Muscle of leg (tissue), 11 donors: ENCODE measurements around the gene PDIA3. TPM values are rescaled to one million over a fixed set of nuclear protein-coding genes. Genes with fewer than 3 reads are reported as not detected.
A peak's percentile ranks its signal among the peaks of the same experiment; 100 is the strongest.
"Not testable (repeated sequence)": the region's sequence is repeated elsewhere in the genome, so short reads cannot be mapped to it uniquely, and the experiment has no call there.

Source experiments
- DNase-seq: peaks from one replicate; pipeline ENCODE4 v3.0.0; 2013
- H3K27ac ChIP-seq: one replicate; pipeline ENCODE4 v1.5.1; 2013; ENCODE audit warnings: mild to moderate bottlenecking, low read length, control low read depth
- H3K27me3 ChIP-seq: one replicate; pipeline ENCODE4 v1.6.1; 2013; ENCODE audit warnings: low read length; ENCODE audit not compliant: control insufficient read depth, insufficient read depth
- H3K36me3 ChIP-seq: one replicate; pipeline ENCODE4 v1.6.1; 2013; ENCODE audit warnings: low read length; ENCODE audit not compliant: control insufficient read depth, insufficient read depth
- H3K4me1 ChIP-seq: one replicate; pipeline ENCODE4 v1.6.1; 2013; ENCODE audit warnings: low read length; ENCODE audit not compliant: control insufficient read depth, insufficient read depth
- H3K4me3 ChIP-seq: one replicate; pipeline ENCODE4 v1.5.1; 2013; ENCODE audit warnings: low read length, control low read depth
- H3K9me3 ChIP-seq: replicated peaks from 2 replicates; pipeline ENCODE4 v1.6.1; 2013; ENCODE audit warnings: low read depth, low read length; ENCODE audit not compliant: control insufficient read depth
- WGBS: methylation state at CpG from one replicate; pipeline ENCODE4 v1.1.5; 2013; ENCODE audit warnings: missing lambda C conversion rate; ENCODE audit not compliant: insufficient coverage; 5-methylcytosine and 5-hydroxymethylcytosine counted together
- polyA plus RNA-seq, 8 donors: library from polyadenylated mRNA; unstranded; fragments of 120-200 nt; gene quantifications; one replicate each; pipeline versions ENCODE4 v1.2.1 to v1.2.3, GENCODE V29; 2013; ENCODE audit warnings: inconsistent platforms in 1 of 8, low replicate concordance in 1 of 8; ENCODE audit not compliant: insufficient read length in 8 of 8, insufficient read depth in 1 of 8
- total RNA-seq: library from RNA; stranded (reverse); fragments of 120-200 nt; gene quantifications from one replicate; pipeline ENCODE4 v1.2.4, GENCODE V29; 2013

The PDIA3 gene
- total and polyA plus RNA-seq, 9 donors: 101 to 381 (median 238) TPM

- H3K4me3 ChIP-seq: no peak overlapping the region
- no peaks in the 10 kb centered on the region for H3K27me3 ChIP-seq
- DNase-seq: no peak
- whole genome bisulfite sequencing: 50% methylated on average over 1 of the region's 9 CpGs
- no peaks in the 10 kb centered on the region for H3K9me3 ChIP-seq
- peaks cover 31% of the 10 kb centered on the region for H3K4me1 ChIP-seq
- peaks cover 51% of the 10 kb centered on the region for H3K36me3 ChIP-seq
- H3K27ac ChIP-seq: no peak overlapping the region
Observed at GRCh38 chr15:43794269-43795037, 48.2 kb downstream of the PDIA3 start.

DNA sequence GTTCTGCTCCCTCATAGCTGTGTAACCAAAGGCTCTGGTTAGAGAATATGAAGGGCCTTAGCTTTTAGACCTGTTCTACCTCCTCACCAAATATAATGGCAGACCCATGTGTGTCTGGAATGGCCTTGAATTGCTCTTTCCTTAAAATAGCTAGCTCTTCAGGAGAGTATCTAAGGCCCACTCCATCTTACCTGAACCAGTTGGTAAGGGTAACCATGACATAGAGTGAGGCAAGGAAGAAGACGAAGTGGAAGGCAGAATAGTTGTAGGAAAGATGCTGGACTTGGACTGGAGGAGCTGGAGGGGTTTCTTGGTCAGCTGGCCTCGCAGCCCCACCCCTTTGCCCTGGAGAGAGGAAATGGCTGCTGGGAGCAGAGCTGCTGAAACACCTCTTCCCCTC, 49.0 kb downstream of the PDIA3 start:
- Histone ChIP-seq H3K9me3 (no peaks in the 10 kb centered on the region), H3K27me3 (no peaks in the 10 kb centered on the region), H3K36me3 (peaks cover 58% of the 10 kb centered on the region), H3K4me3 (no peak overlapping the region), H3K4me1 (peaks cover 38% of the 10 kb centered on the region), H3K27ac (no peak overlapping the region)
- no CpG with 5 or more reads among the region's 2 CpGs for WGBS
- no peak for DNase-seq

GRCh38 chr15:43795997-43796396, 49.8 kb downstream of the PDIA3 start:
- H3K27ac ChIP-seq: no peak overlapping the region
- no peak overlapping the region for H3K4me3 ChIP-seq
- H3K4me1 ChIP-seq: peaks cover 41% of the 10 kb centered on the region

DNA sequence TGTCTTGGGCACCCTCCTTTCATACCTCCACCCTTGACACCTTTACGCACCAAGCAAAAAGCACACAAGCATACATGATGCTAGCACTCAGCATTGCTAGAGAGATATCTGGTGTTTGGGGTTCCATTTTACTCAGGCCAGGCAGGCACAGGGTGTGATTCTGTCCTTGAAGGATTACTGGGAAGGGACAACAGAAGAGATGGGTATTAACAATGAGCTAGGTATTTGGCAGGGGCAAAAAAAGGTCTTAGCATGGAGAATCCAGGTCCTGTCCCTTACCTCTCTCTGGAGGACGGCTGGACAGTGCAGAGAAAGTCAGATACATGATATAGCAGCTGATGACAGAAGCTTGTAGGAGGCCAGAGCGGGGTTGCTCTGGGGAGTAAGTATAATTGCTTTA, 50.3 kb downstream of the PDIA3 start:
- Histone ChIP-seq H3K36me3 (peaks cover 59% of the 10 kb centered on the region), H3K4me3 (no peak overlapping the region), H3K4me1 (peaks cover 43% of the 10 kb centered on the region), H3K27ac (peak overlapping the region; percentile 61), H3K27me3 (no peaks in the 10 kb centered on the region), H3K9me3 (no peaks in the 10 kb centered on the region)
- no CpG with 5 or more reads among the region's 3 CpGs for WGBS
- no peak for DNase-seq

More at GRCh38 chr15:43795997-43796396, 49.8 kb downstream of the PDIA3 start:
- H3K9me3 ChIP-seq: no peaks in the 10 kb centered on the region
- H3K27me3 ChIP-seq: no peaks in the 10 kb centered on the region
- no peak for DNase-seq
- H3K36me3 ChIP-seq: peaks cover 58% of the 10 kb centered on the region

- peaks cover 64% of the 10 kb centered on the region for H3K36me3 ChIP-seq
- 82% methylated on average over 11 of the region's 16 CpGs for WGBS
- DNase-seq: no peak
- H3K4me1 ChIP-seq: peaks cover 30% of the 10 kb centered on the region
- no peak overlapping the region for H3K4me3 ChIP-seq
- H3K27me3 ChIP-seq: no peaks in the 10 kb centered on the region
- peak overlapping the region; percentile 97 for H3K27ac ChIP-seq
- H3K9me3 ChIP-seq: no peaks in the 10 kb centered on the region
Observed at GRCh38 chr15:43799209-43799944, 53.1 kb downstream of the PDIA3 start.

GRCh38 chr15:43799945-43800285, 53.7 kb downstream of the PDIA3 start, which contains the start of gene SERINC4:
Gene SERINC4 (minus strand): TSS chr15:43800220. CDS start chr15:43799986, 234 bp downstream.
- peak within 1 kb of the TSS; percentile 90 for H3K4me3 ChIP-seq
- H3K4me1 ChIP-seq: peaks cover 25% of the 10 kb centered on the region
- WGBS: 91% methylated on average over 7 of the region's 8 CpGs
- H3K27ac ChIP-seq: peak within 1 kb of the TSS; percentile 97
- DNase-seq: no peak
- H3K9me3 ChIP-seq: no peaks in the 10 kb centered on the region
- H3K36me3 ChIP-seq: peaks cover 62% of the 10 kb centered on the region
- no peaks in the 10 kb centered on the region for H3K27me3 ChIP-seq

DNA sequence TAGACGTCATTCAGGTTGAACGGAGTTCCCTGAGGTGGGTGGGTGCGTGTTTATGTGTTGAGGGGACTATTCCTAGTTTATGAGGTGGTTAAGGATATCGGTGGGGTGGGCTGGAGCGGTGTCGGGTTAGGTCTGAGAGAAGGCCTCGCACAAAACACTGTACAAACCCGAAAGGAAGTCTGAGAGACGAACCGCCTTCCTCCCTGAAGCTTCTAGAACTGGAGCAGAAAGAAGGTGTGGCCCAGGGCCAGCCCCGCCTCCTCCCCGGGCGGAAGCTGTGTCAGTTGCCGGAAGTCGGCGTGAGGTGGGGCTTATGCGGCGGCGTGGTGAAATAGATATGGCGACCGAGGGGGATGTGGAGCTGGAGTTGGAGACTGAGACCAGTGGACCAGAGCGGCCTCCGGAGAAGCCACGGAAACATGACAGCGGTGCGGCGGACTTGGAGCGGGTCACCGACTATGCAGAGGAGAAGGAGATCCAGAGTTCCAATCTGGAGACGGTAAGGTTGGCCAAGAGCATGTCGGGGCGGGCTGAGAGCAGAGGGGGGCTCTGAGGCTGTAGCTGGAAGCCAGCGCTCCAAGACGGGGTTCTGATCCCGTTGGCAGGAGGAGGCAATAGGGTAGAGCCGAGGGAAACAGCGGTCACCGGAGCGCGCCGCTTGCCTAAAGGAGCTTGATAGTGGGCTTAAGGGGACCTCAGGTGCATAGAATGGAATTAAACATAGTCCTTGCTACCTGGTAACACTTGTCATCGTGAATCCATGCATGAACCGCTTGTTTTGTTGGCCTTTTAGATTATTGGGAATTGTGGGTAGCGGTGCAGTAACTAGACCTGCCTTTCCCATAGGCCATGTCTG, 54.3 kb downstream of the PDIA3 start, which contains the start of gene HYPK:
Gene HYPK, plus strand, starts transcription at position 314 of the 856 bp plus-strand sequence. Its CDS starts 24 bp downstream, at position 338.
- peaks cover 21% of the 10 kb centered on the region for H3K4me1 ChIP-seq
- H3K27ac ChIP-seq: peak within 1 kb of the TSS; percentile 97
- H3K27me3 ChIP-seq: no peaks in the 10 kb centered on the region
- H3K4me3 ChIP-seq: peak within 1 kb of the TSS; percentile 90
- H3K36me3 ChIP-seq: peaks cover 62% of the 10 kb centered on the region
- WGBS: 7% methylated on average over 37 of the region's 44 CpGs
- no peaks in the 10 kb centered on the region for H3K9me3 ChIP-seq
- peak; percentile 97 for DNase-seq

- WGBS: 95% methylated on average over 4 of the region's 7 CpGs
- peaks cover 64% of the 10 kb centered on the region for H3K36me3 ChIP-seq
- H3K4me1 ChIP-seq: peaks cover 16% of the 10 kb centered on the region
- not testable (repeated sequence) for DNase-seq, H3K27ac ChIP-seq, H3K27me3 ChIP-seq, H3K9me3 ChIP-seq, H3K4me3 ChIP-seq
Observed at GRCh38 chr15:43802676-43803075, 56.4 kb downstream of the PDIA3 start.

GRCh38 chr15:43808435-43808950, 62.3 kb downstream of the PDIA3 start:
- Histone ChIP-seq H3K4me3 (no peak overlapping the region), H3K27me3 (no peaks in the 10 kb centered on the region), H3K4me1 (no peaks in the 10 kb centered on the region), H3K9me3 (no peaks in the 10 kb centered on the region), H3K27ac (no peak overlapping the region), H3K36me3 (peaks cover 81% of the 10 kb centered on the region)
- no peak for DNase-seq
- 100% methylated on average over 1 of the region's 5 CpGs for WGBS
